ENCODE results near the gene TMOD1.
"Not testable (repeated sequence)": the region's sequence is repeated elsewhere in the genome, so short reads cannot be mapped to it uniquely, and the experiment has no call there.

The TMOD1 gene

GRCh38 chr9:97568461-97569275, 67.2 kb downstream of the TMOD1 start:
- DNase-seq = no peak

- no peak for DNase-seq
These were observed 69.4 kb downstream of the TMOD1 start for GRCh38 chr9:97570899-97571298.

- no peak for DNase-seq
These were observed 70.2 kb downstream of the TMOD1 start for GRCh38 chr9:97571664-97572063.

DNA sequence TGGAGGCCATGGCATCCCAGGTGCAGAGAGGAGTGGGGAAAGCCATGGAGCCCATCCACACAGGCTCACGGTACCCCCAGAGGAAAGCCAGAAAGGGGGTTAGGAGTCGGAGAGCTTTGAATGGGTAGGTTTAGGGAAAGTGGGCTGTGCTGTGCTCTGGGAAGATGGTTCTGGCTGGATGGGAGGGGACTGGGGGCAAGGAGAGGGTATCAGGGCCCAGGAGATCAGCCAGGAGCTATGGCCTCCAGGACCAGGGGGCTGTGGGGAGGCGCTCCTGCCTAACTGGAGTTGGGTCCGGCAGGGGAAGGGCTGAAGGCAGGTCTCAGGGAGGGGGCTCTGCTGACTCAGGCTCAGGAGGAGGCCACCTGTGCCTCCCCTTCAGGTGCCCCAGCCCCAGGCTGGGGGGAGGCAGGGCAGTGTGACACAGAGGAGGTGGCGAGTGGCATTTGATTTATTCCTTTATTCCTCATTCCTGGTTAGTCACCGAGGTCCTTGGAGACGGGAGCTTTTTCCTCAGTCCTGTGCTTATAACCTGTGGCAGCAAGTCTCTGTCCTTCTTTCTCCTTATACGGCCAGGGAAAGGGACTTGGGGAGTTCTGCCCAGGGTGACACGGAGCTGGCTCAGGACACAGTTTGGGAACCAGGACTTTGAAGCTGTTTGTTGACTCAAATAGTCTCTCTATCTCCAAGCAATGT, 70.9 kb downstream of the TMOD1 start:
- no peak for DNase-seq

- no peak for DNase-seq
These were observed 71.5 kb downstream of the TMOD1 start for GRCh38 chr9:97572892-97573365.

DNA sequence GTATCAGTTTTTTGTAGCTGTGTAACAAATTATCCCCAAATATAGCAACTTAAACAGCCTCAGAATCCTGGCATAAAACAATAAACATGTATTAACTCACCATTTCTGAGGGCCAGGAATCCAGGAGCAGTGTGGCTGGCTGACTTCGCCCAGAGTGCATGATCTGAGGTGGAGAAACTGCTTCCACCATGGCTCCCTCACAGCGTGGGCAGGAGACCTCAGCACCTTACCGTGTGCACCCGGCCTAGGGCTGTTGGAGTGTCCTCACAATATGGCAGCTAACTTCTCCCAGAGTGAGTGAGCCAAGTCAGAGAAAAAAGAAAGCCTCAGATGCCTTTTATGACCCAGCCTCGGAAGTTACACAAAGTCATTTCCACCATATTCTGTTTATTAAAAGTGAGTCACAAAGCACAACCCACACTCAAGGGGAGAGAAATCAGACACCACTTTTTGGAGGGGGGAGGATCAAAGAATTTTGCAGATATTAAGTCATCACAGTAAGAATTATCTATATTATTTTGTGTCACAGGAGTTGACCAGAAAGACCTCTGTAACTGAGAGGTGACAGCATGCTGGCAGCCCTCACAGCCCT, 72.1 kb downstream of the TMOD1 start:
- DNase-seq = no peak

DNA sequence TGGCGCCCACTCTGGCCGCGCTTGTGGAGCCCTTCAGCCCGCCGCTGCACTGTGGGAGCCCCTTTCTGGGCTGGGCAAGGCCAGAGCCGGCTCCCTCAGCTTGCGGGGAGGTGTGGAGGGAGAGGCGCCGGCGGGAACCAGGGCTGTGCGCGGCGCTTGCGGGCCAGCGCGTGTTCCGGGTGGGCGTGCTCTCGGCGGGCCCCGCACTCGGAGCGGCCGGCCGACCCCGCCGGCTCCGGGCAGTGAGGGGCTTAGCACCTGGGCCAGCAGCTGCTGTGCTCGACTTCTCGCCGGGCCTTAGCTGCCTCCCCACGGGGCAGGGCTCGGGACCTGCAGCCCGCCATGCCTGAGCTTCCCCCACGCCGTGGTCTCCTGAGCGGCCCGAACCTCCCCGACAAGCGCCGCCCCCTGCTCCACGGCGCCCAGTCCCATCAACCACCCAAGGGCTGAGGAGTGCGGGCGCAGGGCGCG, 72.7 kb downstream of the TMOD1 start:
- not testable (repeated sequence) for DNase-seq

DNA sequence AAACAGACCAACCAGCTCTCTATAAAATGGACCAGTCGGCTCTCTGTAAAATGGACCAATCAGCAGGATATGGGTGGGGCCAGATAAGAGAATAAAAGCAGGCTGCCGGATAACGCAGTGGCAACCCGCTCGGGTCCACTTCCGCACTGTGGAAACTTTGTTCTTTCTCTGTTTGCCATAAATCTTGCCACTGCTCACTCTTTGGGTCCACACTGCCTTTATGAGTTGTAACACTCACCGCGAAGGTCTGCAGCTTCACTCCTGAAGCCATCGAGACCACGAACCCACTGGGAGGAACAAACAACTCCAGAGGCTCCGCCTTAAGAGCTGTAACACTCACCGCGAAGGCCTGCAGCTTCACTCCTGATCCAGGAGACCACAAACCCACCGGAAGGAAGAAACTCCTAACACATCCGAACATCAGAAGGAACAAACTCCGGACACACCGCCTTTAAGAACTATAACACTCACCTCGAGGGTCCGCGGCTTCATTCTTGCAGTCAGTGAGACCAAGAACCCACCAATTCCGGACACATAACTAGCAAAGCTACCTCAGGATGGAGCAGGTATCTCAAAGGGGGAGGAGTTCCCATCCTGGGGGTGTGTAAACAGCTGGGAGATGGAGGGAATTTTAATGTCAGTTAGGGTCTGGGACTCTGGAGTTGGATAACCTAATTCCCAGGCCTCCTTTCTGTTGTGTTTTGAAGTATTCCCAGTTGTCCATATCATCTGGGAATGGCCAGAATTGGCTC, 73.6 kb downstream of the TMOD1 start:
- not testable (repeated sequence) for DNase-seq

DNA sequence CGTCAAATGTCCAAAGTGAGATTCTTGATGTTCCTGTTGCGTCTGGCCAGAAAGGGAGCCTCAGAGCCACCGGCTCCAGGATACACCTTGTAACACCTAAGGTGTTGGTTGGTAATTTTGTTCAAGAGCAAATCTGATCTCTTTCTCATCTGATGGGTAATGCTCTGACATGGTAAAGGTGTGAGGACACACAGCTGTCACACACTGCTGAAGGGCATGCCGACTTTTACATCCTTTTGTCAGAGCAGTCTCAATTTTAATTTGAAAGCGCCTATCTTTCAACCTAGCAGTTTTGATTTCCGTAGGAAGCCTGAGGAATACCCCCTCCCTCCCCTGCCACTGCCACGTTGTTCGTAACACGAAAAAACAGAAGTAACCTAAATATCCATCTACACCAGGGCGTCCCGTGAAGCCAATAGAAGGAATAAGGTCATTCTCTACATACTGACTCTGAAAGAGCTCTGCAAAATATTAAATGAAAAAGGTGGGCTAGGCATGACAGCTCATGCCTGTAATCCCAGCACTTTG, 74.3 kb downstream of the TMOD1 start:
- no peak for DNase-seq

DNA sequence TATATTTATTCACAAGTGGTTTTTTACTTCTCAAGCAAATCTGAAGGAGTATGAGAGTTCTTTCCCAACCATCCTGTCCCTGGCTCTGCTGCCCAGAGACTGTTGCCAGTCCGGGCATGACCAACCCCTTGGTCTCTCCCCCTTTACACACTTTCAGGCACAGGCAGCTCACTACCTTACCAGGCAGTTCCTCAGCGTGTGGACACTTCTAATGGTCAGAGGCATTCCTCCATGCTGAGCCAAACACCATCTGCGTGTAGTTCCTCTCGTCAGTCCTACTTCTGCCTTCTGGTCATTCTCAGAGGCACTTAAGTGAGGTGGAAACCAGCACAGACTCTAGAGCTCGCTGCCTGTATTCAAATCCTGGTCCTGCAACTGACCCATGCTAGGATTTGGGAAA, 75.6 kb downstream of the TMOD1 start:
- no peak for DNase-seq

DNA sequence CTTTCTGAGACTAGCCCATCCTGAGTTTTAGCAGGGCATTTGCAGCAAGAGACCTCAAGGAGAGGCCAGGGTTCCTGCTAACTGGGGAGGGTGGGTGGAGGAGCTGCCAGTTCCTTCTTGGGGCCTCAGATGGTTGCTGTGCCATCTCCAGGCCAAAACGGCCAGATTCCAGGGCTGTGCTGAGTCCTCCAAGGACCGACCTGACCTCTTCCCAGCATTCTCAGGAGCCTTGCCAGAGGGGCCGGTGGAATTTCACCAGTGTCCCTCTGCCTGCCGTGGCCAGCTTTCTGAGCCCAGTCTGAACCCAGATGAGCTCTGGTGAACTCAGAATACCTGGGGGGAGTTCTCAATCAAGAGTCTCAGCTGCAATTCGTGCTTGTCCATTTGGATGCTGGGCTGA, 77.4 kb downstream of the TMOD1 start:
- DNase-seq = no peak

- DNase-seq = no peak
These were observed 78.4 kb downstream of the TMOD1 start for GRCh38 chr9:97579914-97580313.

GRCh38 chr9:97581590-97581989, 80.1 kb downstream of the TMOD1 start:
- not testable (repeated sequence) for DNase-seq

DNA sequence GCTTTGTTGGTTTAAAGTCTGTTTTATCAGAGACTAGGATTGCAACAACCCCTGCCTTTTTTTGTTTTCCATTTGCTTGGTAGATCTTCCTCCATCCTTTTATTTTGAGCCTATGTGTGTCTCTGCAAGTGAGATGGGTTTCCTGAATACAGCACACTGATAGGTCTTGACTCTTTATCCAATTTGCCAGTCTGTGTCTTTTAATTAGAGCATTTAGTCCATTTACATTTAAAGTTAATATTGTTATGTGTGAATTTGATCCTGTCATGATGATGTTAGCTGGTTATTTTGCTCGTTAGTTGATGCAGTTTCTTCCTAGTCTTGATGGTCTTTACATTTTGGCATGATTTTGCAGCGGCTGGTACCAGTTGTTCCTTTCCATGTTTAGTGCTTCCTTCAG, 83.3 kb downstream of the TMOD1 start:
- DNase-seq = not testable (repeated sequence)

DNA sequence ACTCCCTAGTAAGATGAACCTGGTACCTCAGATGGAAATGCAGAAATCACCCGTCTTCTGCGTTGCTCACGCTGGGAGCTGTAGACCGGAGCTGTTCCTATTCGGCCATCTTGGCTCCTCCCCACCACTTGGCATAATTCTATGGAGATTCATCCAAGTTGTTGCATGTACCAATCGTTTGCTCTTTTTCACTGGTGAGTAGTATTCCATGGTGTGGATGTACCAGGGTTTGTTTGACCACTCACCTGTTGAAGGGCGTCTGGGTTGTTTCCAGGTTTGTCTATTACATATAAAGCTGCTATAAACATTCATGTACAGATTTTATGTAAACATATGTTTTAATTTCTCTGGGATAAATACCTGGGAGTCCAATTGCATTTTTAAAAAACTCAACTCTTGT, 85.4 kb downstream of the TMOD1 start:
- not testable (repeated sequence) for DNase-seq

- no peak for DNase-seq
These were observed 90.1 kb downstream of the TMOD1 start for GRCh38 chr9:97591535-97591934.

GRCh38 chr9:97592126-97592525, 90.7 kb downstream of the TMOD1 start:
- DNase-seq = no peak

DNA sequence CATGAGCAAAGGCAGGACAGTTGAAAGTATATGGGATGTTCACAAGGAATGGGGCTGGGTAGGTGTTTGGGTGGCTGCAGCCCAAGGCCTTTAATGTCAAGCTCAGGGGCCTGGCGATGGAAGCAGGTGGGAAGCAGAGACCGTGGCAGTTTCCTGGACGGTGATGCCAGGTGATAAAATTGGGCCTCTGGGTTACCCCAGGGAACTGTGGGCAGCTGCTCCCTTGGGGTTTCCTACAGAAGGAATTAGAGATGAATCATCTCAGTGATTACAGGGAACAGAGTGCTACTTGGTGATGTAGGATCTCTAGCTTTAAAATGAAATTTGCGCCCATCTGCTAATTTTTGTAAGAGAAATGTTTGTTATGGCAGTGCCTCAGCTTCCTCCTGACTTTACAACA, 92.5 kb downstream of the TMOD1 start:
- no peak for DNase-seq

DNA sequence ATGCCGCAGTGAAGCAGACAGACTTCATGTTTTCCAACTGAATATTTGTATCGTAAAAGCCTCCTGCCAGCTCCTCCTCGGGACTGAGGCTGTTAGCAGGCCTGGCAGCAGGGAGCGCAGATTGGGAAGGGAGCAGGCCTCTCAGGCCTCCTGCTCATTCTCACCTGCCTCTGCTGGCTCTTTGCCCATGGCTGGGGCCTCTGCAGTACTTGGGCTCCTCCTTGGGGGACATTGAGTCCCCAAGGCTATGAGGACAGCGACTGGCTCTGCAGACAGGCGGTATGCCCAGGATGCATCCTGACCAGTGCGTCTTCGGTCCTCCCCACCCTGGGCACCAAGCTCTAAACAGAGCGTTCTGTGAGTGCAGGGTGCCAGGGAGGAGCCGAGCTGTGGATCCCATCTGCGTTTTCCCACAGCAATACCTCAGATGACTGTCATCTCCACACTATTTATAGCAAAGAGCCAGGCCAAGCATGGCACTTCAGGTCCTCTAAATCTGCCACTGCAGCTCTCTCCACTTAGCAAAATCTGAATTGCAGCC, 93.0 kb downstream of the TMOD1 start:
- no peak for DNase-seq

DNA sequence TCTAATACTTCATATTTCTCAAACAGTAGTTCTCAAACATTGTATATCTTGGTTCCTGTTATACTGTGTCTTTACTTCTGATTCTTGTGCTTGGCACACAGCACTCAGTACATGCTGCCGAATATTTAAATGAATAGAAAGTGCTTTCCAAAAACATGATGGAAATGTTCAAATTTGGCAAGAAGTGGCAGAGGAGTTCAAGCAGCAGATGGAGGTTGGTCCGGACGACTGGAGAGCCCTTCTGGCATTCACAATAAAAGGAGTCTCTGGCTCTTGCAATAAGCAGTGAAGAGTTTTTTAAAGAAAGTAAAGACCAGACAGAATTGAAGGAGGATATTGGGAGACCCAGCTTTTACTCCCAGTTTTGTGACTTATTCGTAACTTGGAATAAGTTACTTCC, 95.4 kb downstream of the TMOD1 start:
- DNase-seq = no peak

DNA sequence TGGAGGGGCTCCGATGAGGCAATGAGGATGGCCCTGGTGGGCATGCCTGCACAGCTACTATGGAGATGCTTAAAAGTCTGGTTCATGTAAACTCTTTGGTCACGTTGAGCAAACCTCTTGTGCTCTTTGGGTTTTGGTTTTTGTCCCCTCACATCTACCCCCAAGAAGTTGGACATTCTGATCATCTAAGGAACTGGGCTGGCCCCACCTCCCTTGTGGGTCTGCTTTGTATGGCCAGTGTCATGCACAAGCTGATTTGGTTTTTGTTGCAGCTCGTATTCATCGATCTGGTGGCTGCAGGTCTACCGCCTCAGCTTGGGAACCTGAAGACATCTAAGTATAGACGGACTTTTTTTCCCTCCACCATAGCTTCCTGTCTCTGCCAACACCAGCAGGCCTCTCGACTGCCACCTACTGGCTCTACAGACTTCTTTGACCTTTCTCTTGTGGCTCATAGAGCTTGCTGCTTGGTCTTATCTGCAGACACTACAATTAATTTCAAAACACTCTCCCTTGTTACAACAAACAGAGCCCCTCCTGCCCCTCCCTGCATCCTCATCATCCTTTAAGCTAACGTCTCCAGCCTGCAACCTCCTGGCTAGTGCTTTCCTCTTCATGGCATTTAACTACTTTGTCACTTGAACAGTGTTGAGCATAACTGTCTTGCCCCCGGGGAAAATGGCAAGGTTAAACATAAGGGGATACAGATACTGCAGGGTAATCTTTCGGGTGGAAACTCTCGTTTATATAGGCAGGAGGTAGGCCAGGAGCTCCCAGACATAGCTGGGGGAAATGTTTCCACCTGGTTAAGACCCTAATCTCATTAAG, 97.2 kb downstream of the TMOD1 start:
- DNase-seq = peak; percentile 67
